B cell (primary cell): ENCODE measurements around the gene EPHB6. TPM values are rescaled to one million over a fixed set of nuclear protein-coding genes. Genes with fewer than 3 reads are reported as not detected.

Experiments used
- ATAC-seq: fragments of 200-7000 bp; cut with Tn5 transposase; one replicate; pipeline ENCODE4 v1.10.0; 2021; ENCODE audit warnings: low read depth, mild to moderate bottlenecking, moderate number of reproducible peaks, moderate library complexity
- CTCF ChIA-PET: fragments of 350-600 bp; sonication (Branson Sonifier 250); formaldehyde crosslinking; loops from one replicate; lab custom pipeline; 2021; ENCODE audit warnings: antibody characterized with exemption, inconsistent platforms; lab: Charles Lee
- POLR2A ChIA-PET: fragments of 350-600 bp; sonication (Branson Sonifier 250); formaldehyde crosslinking; loops from one replicate; lab custom pipeline; 2021; ENCODE audit warnings: antibody characterized with exemption; lab: Charles Lee
- DNase-seq: peaks from one replicate; pipeline ENCODE4 v3.0.0; 2013
- H2AFZ ChIP-seq: 2 replicates; pipeline ENCODE4 v1.6.1; 2012; ENCODE audit warnings: mild to moderate bottlenecking, low read depth, low read length; ENCODE audit not compliant: insufficient read depth, poor library complexity, severe bottlenecking
- H3K27ac ChIP-seq, 2 donors: 1 replicate in 1 of 2; 2 replicates in 1 of 2; pipeline ENCODE4 v1.5.1; 2012 to 2013; ENCODE audit warnings: low read length in 2 of 2, mild to moderate bottlenecking in 2 of 2, moderate library complexity in 1 of 2
- H3K27me3 ChIP-seq, 4 experiments: fragments of 200-600 bp in 1 of 4; sonication (generic) in 1 of 4; replicated peaks in 1 of 4; 1 replicate in 2 of 4; 2 replicates in 2 of 4; pipeline versions ENCODE4 v1.6.1 to v1.7.0; 2013 to 2016; ENCODE audit warnings: low read length in 3 of 4, mild to moderate bottlenecking in 2 of 4, mixed read lengths in 1 of 4, moderate library complexity in 1 of 4; ENCODE audit not compliant: insufficient read depth in 4 of 4, control insufficient read depth in 3 of 4; ENCODE audit errors: control extremely low read depth in 1 of 4
- H3K36me3 ChIP-seq, 2 experiments: replicated peaks in 1 of 2; 1 replicate in 1 of 2; 2 replicates in 1 of 2; pipeline versions ENCODE4 v1.6.1 to v1.7.1; 2013; ENCODE audit warnings: low read length in 1 of 2; ENCODE audit not compliant: insufficient read depth in 2 of 2, control insufficient read depth in 1 of 2; ENCODE audit errors: control extremely low read depth in 1 of 2, extremely low read depth in 1 of 2
- H3K4me1 ChIP-seq, 2 donors: fragments of 200-600 bp in 1 of 2; sonication (generic) in 1 of 2; 1 replicate in 1 of 2; 2 replicates in 1 of 2; pipeline versions ENCODE4 v1.5.1 to v1.6.1; 2013 to 2017; ENCODE audit warnings: low read length in 2 of 2; ENCODE audit not compliant: control insufficient read depth in 2 of 2, insufficient read depth in 2 of 2
- H3K4me2 ChIP-seq: replicated peaks from 2 replicates; pipeline ENCODE3; 2012; ENCODE audit warnings: mild to moderate bottlenecking, low read depth, low read length; ENCODE audit not compliant: poor library complexity, severe bottlenecking
- H3K4me3 ChIP-seq, 5 experiments: fragments of 200-600 bp in 1 of 5; sonication (generic) in 1 of 5; 1 replicate in 3 of 5; 2 replicates in 2 of 5; pipeline versions ENCODE4 v1.5.1 to v1.7.0; 2011 to 2016; ENCODE audit warnings: low read length in 4 of 5, mild to moderate bottlenecking in 4 of 5, low read depth in 2 of 5, control low read depth in 1 of 5, moderate library complexity in 1 of 5; ENCODE audit not compliant: insufficient read depth in 1 of 5; ENCODE audit errors: control extremely low read depth in 1 of 5, extremely low read depth in 1 of 5
- H3K79me2 ChIP-seq: fragments of 200-600 bp; sonication (generic); one replicate; pipeline ENCODE4 v1.6.0; 2016; ENCODE audit warnings: low read length; ENCODE audit not compliant: control insufficient read depth, insufficient read depth
- H3K9ac ChIP-seq: fragments of 200-600 bp; sonication (generic); 2 replicates; pipeline ENCODE4 v1.6.1; 2017; ENCODE audit warnings: mild to moderate bottlenecking, low read length, moderate library complexity
- H3K9me3 ChIP-seq, 3 donors: one replicate each; pipeline versions ENCODE4 v1.6.1 to v1.7.1; 2013; ENCODE audit warnings: low read length in 2 of 3; ENCODE audit not compliant: control insufficient read depth in 2 of 3, insufficient read depth in 1 of 3; ENCODE audit errors: control extremely low read depth in 1 of 3
- H4K20me1 ChIP-seq: 2 replicates; pipeline ENCODE4 v1.6.0; 2012; ENCODE audit warnings: mild to moderate bottlenecking, low read length; ENCODE audit not compliant: insufficient read depth, control insufficient read depth, poor library complexity, severe bottlenecking
- H3K27ac Mint-ChIP-seq: one replicate; pipeline ENCODE4 v1.8.0; 2021; ENCODE audit warnings: mixed read lengths
- H3K27me3 Mint-ChIP-seq: one replicate; pipeline ENCODE4 v1.8.0; 2021; ENCODE audit warnings: mixed read lengths
- H3K4me1 Mint-ChIP-seq: one replicate; pipeline ENCODE4 v1.8.0; 2021; ENCODE audit warnings: mixed read lengths
- H3K4me3 Mint-ChIP-seq: one replicate; pipeline ENCODE4 v1.8.0; 2021; ENCODE audit warnings: mixed read lengths
- H3K9me3 Mint-ChIP-seq: one replicate; pipeline ENCODE4 v1.8.0; 2022; ENCODE audit warnings: mixed read lengths; ENCODE audit not compliant: insufficient read depth
- EZH2 ChIP-seq: IDR thresholded peaks from 2 replicates; pipeline ENCODE4 v1.6.1; 2012; ENCODE audit warnings: borderline replicate concordance, low read depth, mild to moderate bottlenecking, moderate library complexity, low read length; ENCODE audit not compliant: insufficient read depth, poor library complexity, severe bottlenecking
- WGBS: methylation state at CpG from one replicate; pipeline ENCODE4 v1.1.5; 2013; ENCODE audit warnings: missing lambda C conversion rate; ENCODE audit not compliant: insufficient coverage; 5-methylcytosine and 5-hydroxymethylcytosine counted together
- intact Hi-C: fragments of 100-400 bp; cut with micrococcal nuclease; formaldehyde crosslinking; loops from one replicate; pipeline ENCODE4 v1.10.0; 2022
- polyA plus RNA-seq: library from polyadenylated mRNA; depleted of rRNA; stranded (reverse); fragments of >200 nt; gene quantifications from 2 replicates; pipeline ENCODE4 v1.2.3, GENCODE V29; 2012
- total RNA-seq, 2 donors: library from RNA; stranded (reverse); fragments of 120-200 nt in 1 of 2; gene quantifications; 1 replicate in 1 of 2; 2 replicates in 1 of 2; pipeline versions ENCODE4 v1.2.3 to v1.2.4, GENCODE V29; 2013 to 2022
- TF ChIP-seq, protein P1 (sequence below): fragments of 200-600 bp; IDR thresholded peaks from one replicate; pipeline ENCODE4 v1.8.0; 2022; ENCODE audit warnings: antibody characterized with exemption, mild to moderate bottlenecking

The EPHB6 gene
- total and polyA plus RNA-seq, 2 donors (not counting 1 experiment from before 2014, with no cell fraction given): 65.3 to 69.6 TPM

DNA sequence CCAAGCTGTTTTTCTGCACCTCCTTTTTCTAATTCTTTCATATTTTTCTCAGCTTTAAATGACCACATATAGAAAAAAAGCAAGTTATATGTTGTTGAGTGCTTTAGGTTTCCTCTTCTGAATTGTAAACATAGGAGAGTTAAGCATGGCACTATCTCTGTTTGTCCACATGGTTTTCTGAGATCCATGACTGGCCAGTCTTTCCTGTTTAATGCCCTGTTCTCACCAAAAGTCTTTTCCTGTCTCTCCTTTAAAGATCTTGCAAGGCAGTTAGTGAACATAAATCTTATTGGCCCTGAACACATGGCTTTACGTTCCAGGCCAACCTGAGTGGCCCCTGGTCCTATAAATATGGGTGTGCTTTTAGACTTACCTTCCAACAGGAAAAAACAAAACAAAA, 59.2 kb downstream of the EPHB6 start:
- Histone ChIP-seq H3K27ac (no peak overlapping the region), H3K79me2 (no peaks in the 10 kb centered on the region), H3K36me3 (no peaks in the 10 kb centered on the region), H3K27me3 (peaks cover 0 to 11% (median 2%) of the 10 kb centered on the region in 4 experiments), H3K4me1 (no peaks in the 10 kb centered on the region), H2AFZ (no peak overlapping the region), H3K9ac (no peak overlapping the region), H3K4me2 (no peak overlapping the region), H3K9me3 (no peaks in the 10 kb centered on the region), H3K4me3 (no peak overlapping the region), H4K20me1 (no peaks in the 10 kb centered on the region)
- POLR2A ChIA-PET: no interaction called here
- no peak overlapping the region for H3K4me3 Mint-ChIP-seq
- CTCF ChIA-PET: no interaction called here
- ATAC-seq (no peak), DNase-seq (no peak)
- peaks cover 36% of the 10 kb centered on the region for H3K27me3 Mint-ChIP-seq
- no peaks in the 10 kb centered on the region for H3K4me1 Mint-ChIP-seq
- TF ChIP-seq, protein P1, sequence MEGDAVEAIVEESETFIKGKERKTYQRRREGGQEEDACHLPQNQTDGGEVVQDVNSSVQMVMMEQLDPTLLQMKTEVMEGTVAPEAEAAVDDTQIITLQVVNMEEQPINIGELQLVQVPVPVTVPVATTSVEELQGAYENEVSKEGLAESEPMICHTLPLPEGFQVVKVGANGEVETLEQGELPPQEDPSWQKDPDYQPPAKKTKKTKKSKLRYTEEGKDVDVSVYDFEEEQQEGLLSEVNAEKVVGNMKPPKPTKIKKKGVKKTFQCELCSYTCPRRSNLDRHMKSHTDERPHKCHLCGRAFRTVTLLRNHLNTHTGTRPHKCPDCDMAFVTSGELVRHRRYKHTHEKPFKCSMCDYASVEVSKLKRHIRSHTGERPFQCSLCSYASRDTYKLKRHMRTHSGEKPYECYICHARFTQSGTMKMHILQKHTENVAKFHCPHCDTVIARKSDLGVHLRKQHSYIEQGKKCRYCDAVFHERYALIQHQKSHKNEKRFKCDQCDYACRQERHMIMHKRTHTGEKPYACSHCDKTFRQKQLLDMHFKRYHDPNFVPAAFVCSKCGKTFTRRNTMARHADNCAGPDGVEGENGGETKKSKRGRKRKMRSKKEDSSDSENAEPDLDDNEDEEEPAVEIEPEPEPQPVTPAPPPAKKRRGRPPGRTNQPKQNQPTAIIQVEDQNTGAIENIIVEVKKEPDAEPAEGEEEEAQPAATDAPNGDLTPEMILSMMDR: no peak
- TF ChIP-seq EZH2: no peak
- H3K27ac Mint-ChIP-seq: no peak overlapping the region
- H3K9me3 Mint-ChIP-seq: no peaks in the 10 kb centered on the region
- intact Hi-C loops: no loop called here
- WGBS: no CpG with 5 or more reads among the region's 1 CpG

GRCh38 chr7:142915315-142915714, 60.4 kb downstream of the EPHB6 start:
- TF ChIP-seq EZH2: no peak
- TF ChIP-seq, protein P1: no peak
- no peak overlapping the region for H3K4me3 ChIP-seq
- ATAC-seq: no peak
- Mint-ChIP-seq H3K4me1 (no peaks in the 10 kb centered on the region), H3K9me3 (no peaks in the 10 kb centered on the region), H3K27me3 (peaks cover 37% of the 10 kb centered on the region), H3K27ac (no peak overlapping the region), H3K4me3 (no peak overlapping the region)
- H3K4me1 ChIP-seq: no peaks in the 10 kb centered on the region
- no peaks in the 10 kb centered on the region for H4K20me1 ChIP-seq
- no peaks in the 10 kb centered on the region for H3K9me3 ChIP-seq
- H3K27me3 ChIP-seq: peaks cover 0 to 11% (median 2%) of the 10 kb centered on the region in 4 experiments
- CTCF ChIA-PET: interaction anchor here (1.7 kb wide), 1 partner anchor 325 kb away, joined by 5 read pairs; no protein-coding TSS in a partner anchor
- DNase-seq: no peak
- no peak overlapping the region for H3K4me2 ChIP-seq
- H3K9ac ChIP-seq: no peak overlapping the region
- no peak overlapping the region for H2AFZ ChIP-seq
- 98% methylated on average over 4 of the region's 8 CpGs for WGBS
- H3K36me3 ChIP-seq: no peaks in the 10 kb centered on the region
- no peak overlapping the region for H3K27ac ChIP-seq
- H3K79me2 ChIP-seq: no peaks in the 10 kb centered on the region
- POLR2A ChIA-PET: no interaction called here
- intact Hi-C loops: no loop called here
